ENCODE measurements around the gene LINC01488. TPM values are rescaled to one million over a fixed set of nuclear protein-coding genes. Genes with fewer than 3 reads are reported as not detected.

LINC01488 gene
- total and polyA plus RNA-seq, 10 of the 15 experiments (the other 5 are each of a cell fraction or from before 2014, with no cell fraction given): not detected

GRCh38 chr11:69525516-69526452, 44.3 kb downstream of the LINC01488 start:
- RAD21 ChIA-PET (ENCODE audit: unreplicated experiment): no interaction called here
- Histone ChIP-seq H3K4me1 (ENCODE audit: control insufficient read depth, insufficient read depth, low read length) (peaks cover 6% of the 10 kb centered on the region; the same call in 1 of the 2 replicates), H4K20me1 (ENCODE audit: control insufficient read depth, insufficient read depth) (no peaks in the 10 kb centered on the region), H3K4me3 (no peak overlapping the region), H3K9ac (ENCODE audit: control insufficient read depth, insufficient read depth, low read length) (no peak overlapping the region), H3K27me3 (replicated peaks in 1 of 2; ENCODE audit: control insufficient read depth in 2 of 2, insufficient read depth in 2 of 2, low read length in 1 of 2) (no peaks in the 10 kb centered on the region), H3K36me3 (ENCODE audit: control insufficient read depth in 2 of 2, insufficient read depth in 2 of 2, low read length in 1 of 2) (no peaks in the 10 kb centered on the region), H3K27ac (ENCODE audit: control insufficient read depth, insufficient read depth) (no peak overlapping the region), H3K4me2 (ENCODE audit: control insufficient read depth, insufficient read depth) (no peak overlapping the region), H2AFZ (ENCODE audit: control insufficient read depth, low read depth, low read length) (no peak overlapping the region), H3K79me2 (ENCODE audit: control insufficient read depth, insufficient read depth, low read length) (no peaks in the 10 kb centered on the region), H3K9me3 (replicated peaks; ENCODE audit: control insufficient read depth, insufficient read depth, low read length) (no peaks in the 10 kb centered on the region)
- POLR2A ChIA-PET: no interaction called here
- CTCF ChIA-PET: no interaction called here
- 28% methylated on average over 19 of the region's 19 CpGs for WGBS (ENCODE audit: insufficient coverage, insufficient replicate concordance, low lambda C conversion rate, missing lambda C conversion rate)
- in situ Hi-C loops (cut with MboI) (no loop called here), intact Hi-C loops (cut with micrococcal nuclease; ENCODE audit: unreplicated experiment) (no loop called here)
- SMC1A ChIA-PET (ENCODE audit: uncharacterized antibody, unreplicated experiment): no interaction called here
- ATAC-seq (no peak), FAIRE-seq (no peak), DNase-seq (ENCODE audit: low read depth, low spot score) (no peak)
- BruUV-seq (replicated peaks): no TSS peak
- TF ChIP-seq, protein P1, sequence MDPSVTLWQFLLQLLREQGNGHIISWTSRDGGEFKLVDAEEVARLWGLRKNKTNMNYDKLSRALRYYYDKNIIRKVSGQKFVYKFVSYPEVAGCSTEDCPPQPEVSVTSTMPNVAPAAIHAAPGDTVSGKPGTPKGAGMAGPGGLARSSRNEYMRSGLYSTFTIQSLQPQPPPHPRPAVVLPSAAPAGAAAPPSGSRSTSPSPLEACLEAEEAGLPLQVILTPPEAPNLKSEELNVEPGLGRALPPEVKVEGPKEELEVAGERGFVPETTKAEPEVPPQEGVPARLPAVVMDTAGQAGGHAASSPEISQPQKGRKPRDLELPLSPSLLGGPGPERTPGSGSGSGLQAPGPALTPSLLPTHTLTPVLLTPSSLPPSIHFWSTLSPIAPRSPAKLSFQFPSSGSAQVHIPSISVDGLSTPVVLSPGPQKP (IDR thresholded peaks at IDR 0.05; ENCODE audit: low read depth, low read length): no peak
- TF ChIP-seq E4F1 (IDR thresholded peaks at IDR 0.05; ENCODE audit: borderline replicate concordance, partially characterized antibody): no peak
- no peak for TF ChIP-seq SPI1 (IDR thresholded peaks at IDR 0.05; ENCODE audit: borderline replicate concordance, insufficient read depth, low read depth, low read length)
